Sigmoid colon (tissue), 7 donors: Measurements from ENCODE around the gene ISYNA1. TPM values are rescaled to one million over a fixed set of nuclear protein-coding genes. Genes with fewer than 3 reads are reported as not detected.

Source experiments
- DNase-seq: peaks from one replicate; pipeline ENCODE4 v3.0.0-alpha.2; 2019
- H3K27ac ChIP-seq, 4 donors: fragments of 200-600 bp; sonication (generic); one replicate each; pipeline ENCODE4 v1.5.1; 2016 to 2019; ENCODE audit warnings: mild to moderate bottlenecking in 1 of 4
- H3K27me3 ChIP-seq, 3 donors: fragments of 200-600 bp; sonication (generic); one replicate each; pipeline ENCODE4 v1.5.1; 2019; ENCODE audit warnings: mild to moderate bottlenecking in 1 of 3
- H3K36me3 ChIP-seq, 4 donors: fragments of 200-600 bp; sonication (generic); one replicate each; pipeline ENCODE4 v1.5.1; 2016 to 2019
- H3K4me1 ChIP-seq, 4 donors: fragments of 200-600 bp; sonication (generic); one replicate each; pipeline ENCODE4 v1.5.1; 2017 to 2019
- H3K4me3 ChIP-seq, 4 donors: fragments of 200-600 bp; sonication (generic); one replicate each; pipeline ENCODE4 v1.5.1; 2017 to 2019; ENCODE audit warnings: mild to moderate bottlenecking in 2 of 4, moderate library complexity in 1 of 4
- H3K9me3 ChIP-seq, 4 donors: fragments of 200-600 bp in 3 of 4; sonication (generic) in 3 of 4; one replicate each; pipeline versions ENCODE4 v1.5.1 to v1.6.1; 2013 to 2019
- EP300 ChIP-seq, 4 donors: sonication (generic); formaldehyde crosslinking; IDR thresholded peaks; one replicate each; pipeline ENCODE4 v1.6.1; 2017; ENCODE audit warnings: antibody characterized with exemption in 4 of 4
- POLR2A ChIP-seq, 2 donors: fragments of 450-650 bp; IDR thresholded peaks; one replicate each; pipeline ENCODE4 v1.6.1; 2016; ENCODE audit warnings: antibody characterized with exemption in 2 of 2, mild to moderate bottlenecking in 2 of 2, moderate library complexity in 2 of 2
- POLR2AphosphoS5 ChIP-seq, 4 donors: sonication (generic); formaldehyde crosslinking; IDR thresholded peaks; one replicate each; pipeline ENCODE4 v1.6.1; 2017; ENCODE audit warnings: antibody characterized with exemption in 4 of 4
- WGBS, 2 donors: extraction: QIAGEN DNeasy Blood & Tissue Kit; methylation state at CpG; one replicate each; pipeline ENCODE4 v1.1.7; 2013; 5-methylcytosine and 5-hydroxymethylcytosine counted together
- intact Hi-C: fragments of 100-400 bp; cut with DNase I; formaldehyde crosslinking; loops from one replicate; pipeline ENCODE4 v1.15.1; 2023
- polyA plus RNA-seq, 3 donors: library from polyadenylated mRNA; stranded (reverse); fragments of 200-250 nt; gene quantifications; one replicate each; pipeline ENCODE4 v1.2.3, GENCODE V29; 2013
- total RNA-seq, 4 donors: library from RNA; depleted of rRNA; stranded (reverse); fragments of >200 nt; gene quantifications; one replicate each; pipeline ENCODE4 v1.1.0, GENCODE V29; 2016
- TF ChIP-seq, protein P1 (sequence below), 4 experiments: fragments of 450-650 bp in 3 of 4; fragments of 200-600 bp in 1 of 4; IDR thresholded peaks; one replicate each; pipeline ENCODE4 v1.5.1; 2016 to 2019; ENCODE audit warnings: antibody characterized with exemption in 4 of 4, mild to moderate bottlenecking in 3 of 4, moderate library complexity in 2 of 4
- donor health status: healthy with polysubstance abuse.
- donor health status: Bipolar disorder and iron deficiency.
- donor health status: healthy.

ISYNA1 gene
- total RNA-seq (10 to 100 TPM in 3 of 4 donors, 1 to 10 TPM in 1; 9.1 to 12.8 (median 11.5) TPM), polyA plus RNA-seq (10 to 100 TPM in 1 of 3 donors, 1 to 10 TPM in 2; 3.7 to 18.7 (median 4.2) TPM)

DNA sequence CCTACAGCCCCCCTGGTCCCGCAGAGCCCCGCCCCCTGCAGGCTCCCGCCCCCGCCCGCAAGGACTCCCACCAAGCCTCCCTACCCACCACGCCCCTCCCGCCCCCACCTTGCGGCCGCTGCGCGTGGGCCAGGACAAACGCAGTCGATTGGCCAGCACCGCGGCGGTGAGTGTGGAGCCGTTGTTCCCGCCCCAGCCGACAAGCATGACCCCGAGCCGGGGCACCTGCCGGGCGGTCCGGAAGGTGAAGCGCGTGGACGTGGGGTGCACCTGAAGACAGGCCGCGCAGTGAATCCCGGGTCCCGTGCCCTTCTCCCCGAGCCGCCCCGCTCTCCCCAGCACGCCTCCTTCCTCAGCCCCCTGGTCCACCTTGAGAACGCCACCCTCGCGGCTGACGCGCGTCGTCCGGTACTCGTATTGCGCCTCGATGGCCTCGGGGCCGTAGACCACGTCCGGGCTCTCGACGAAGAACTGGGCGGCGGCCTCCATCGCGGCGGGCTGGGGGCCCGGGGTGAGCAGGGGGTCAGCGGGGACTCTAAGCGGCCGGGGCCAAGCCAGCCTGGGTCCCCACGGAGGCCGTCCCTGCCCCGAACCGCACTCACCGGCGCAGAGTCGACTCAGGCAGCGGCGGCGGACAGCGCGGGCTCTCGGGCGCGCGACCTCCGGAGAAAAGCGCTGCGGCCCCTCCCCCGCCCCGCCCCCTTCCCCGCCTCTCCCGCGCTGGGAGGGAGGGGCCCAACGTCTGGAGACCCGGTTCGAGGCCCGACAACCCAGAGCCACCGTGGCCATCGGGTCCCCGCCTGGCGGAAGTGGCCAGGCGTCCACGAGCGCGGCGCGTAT lies at the start of gene ISYNA1:
TSS of gene ISYNA1 (minus strand) at position 643 of the 840 bp plus-strand sequence. CDS start at position 489, 154 bp downstream.
- Histone ChIP-seq H3K4me3 (peak within 1 kb of the TSS; percentile 29 to 53 (median 47)), H3K27ac (peak within 1 kb of the TSS; percentile 63 to 81 (median 68)), H3K27me3 (peaks cover 4 to 58% (median 24%) of the 10 kb centered on the region in 3 donors), H3K9me3 (no peaks in the 10 kb centered on the region), H3K4me1 (peaks cover 0 to 44% (median 43%) of the 10 kb centered on the region in 4 donors), H3K36me3 (peaks cover 0 to 15% (median 0%) of the 10 kb centered on the region in 4 donors)
- intact Hi-C loops: no loop called here
- DNase-seq: no peak
- 1% methylated on average over 99 of the region's 99 CpGs for WGBS, 2 donors
- TF ChIP-seq POLR2AphosphoS5 (IDR thresholded peaks at IDR 0.05): peak in 2 of 4 donors; percentile 3 to 37
- TF ChIP-seq, protein P1, sequence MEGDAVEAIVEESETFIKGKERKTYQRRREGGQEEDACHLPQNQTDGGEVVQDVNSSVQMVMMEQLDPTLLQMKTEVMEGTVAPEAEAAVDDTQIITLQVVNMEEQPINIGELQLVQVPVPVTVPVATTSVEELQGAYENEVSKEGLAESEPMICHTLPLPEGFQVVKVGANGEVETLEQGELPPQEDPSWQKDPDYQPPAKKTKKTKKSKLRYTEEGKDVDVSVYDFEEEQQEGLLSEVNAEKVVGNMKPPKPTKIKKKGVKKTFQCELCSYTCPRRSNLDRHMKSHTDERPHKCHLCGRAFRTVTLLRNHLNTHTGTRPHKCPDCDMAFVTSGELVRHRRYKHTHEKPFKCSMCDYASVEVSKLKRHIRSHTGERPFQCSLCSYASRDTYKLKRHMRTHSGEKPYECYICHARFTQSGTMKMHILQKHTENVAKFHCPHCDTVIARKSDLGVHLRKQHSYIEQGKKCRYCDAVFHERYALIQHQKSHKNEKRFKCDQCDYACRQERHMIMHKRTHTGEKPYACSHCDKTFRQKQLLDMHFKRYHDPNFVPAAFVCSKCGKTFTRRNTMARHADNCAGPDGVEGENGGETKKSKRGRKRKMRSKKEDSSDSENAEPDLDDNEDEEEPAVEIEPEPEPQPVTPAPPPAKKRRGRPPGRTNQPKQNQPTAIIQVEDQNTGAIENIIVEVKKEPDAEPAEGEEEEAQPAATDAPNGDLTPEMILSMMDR (IDR thresholded peaks at IDR 0.05): no peak

DNA sequence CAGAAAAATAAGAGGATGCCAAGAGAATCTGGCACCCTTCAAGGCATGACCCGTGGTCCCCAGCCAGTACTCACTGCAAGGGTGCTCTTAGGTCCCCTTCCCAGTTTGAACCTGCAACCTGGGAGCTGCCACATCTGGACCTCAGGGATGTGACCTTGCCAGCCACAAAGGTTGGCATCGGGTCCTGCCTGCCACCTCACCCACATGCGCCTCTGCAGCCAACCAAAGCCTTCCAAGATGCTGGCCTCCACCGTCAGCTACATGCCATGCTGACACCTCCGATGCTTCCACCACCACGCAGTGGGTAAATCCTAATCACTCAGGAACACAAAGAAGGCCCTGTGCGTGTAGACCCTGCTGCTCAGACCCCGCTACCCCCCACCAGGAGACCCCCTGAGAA lies 48.8 kb upstream of the ISYNA1 start:
- Histone ChIP-seq H3K4me3 (no peak overlapping the region), H3K27me3 (no peaks in the 10 kb centered on the region), H3K9me3 (no peaks in the 10 kb centered on the region), H3K36me3 (no peaks in the 10 kb centered on the region), H3K4me1 (peaks cover 0 to 60% (median 52%) of the 10 kb centered on the region in 4 donors), H3K27ac (peak overlapping the region in 1 of 4 donors; percentile 69)
- TF ChIP-seq EP300 (IDR thresholded peaks at IDR 0.05): no peak
- TF ChIP-seq, protein P1 (IDR thresholded peaks at IDR 0.05): no peak
- 86 to 93% methylated on average over 8 of the region's 8 CpGs for whole genome bisulfite sequencing, 2 donors
- intact Hi-C loops: no loop called here
- DNase-seq: no peak

DNA sequence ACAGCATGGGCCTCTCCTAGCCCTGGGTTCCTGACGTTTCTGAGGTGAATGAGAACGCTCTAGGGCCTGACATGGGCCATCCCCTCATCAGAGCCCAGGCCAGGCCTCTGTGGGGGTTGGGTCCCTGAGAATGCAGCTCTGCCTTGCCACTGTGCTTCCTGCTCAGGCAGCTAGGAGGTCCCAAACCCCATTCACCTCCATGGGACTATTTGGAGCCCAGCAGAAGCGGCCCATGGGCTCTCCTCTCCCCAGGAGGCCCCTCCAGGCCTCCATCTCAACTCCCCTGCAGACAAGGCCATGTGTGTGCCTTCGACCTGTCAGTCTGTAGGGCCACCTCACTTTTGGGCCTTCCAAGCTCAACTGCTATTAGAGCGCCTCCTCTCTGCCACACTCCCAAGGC lies 47.1 kb upstream of the ISYNA1 start:
- Histone ChIP-seq H3K36me3 (no peaks in the 10 kb centered on the region), H3K4me1 (peaks cover 0 to 76% (median 66%) of the 10 kb centered on the region in 4 donors), H3K27ac (peak overlapping the region in 1 of 4 donors; percentile 69), H3K27me3 (no peaks in the 10 kb centered on the region), H3K9me3 (no peaks in the 10 kb centered on the region), H3K4me3 (no peak overlapping the region)
- intact Hi-C loops: no loop called here
- 89 to 95% methylated on average over 5 of the region's 5 CpGs for WGBS, 2 donors
- DNase-seq: no peak
- TF ChIP-seq POLR2AphosphoS5 (IDR thresholded peaks at IDR 0.05) (no peak), POLR2A (IDR thresholded peaks at IDR 0.05) (no peak), EP300 (IDR thresholded peaks at IDR 0.05) (no peak)
- TF ChIP-seq, protein P1 (IDR thresholded peaks at IDR 0.05): no peak

DNA sequence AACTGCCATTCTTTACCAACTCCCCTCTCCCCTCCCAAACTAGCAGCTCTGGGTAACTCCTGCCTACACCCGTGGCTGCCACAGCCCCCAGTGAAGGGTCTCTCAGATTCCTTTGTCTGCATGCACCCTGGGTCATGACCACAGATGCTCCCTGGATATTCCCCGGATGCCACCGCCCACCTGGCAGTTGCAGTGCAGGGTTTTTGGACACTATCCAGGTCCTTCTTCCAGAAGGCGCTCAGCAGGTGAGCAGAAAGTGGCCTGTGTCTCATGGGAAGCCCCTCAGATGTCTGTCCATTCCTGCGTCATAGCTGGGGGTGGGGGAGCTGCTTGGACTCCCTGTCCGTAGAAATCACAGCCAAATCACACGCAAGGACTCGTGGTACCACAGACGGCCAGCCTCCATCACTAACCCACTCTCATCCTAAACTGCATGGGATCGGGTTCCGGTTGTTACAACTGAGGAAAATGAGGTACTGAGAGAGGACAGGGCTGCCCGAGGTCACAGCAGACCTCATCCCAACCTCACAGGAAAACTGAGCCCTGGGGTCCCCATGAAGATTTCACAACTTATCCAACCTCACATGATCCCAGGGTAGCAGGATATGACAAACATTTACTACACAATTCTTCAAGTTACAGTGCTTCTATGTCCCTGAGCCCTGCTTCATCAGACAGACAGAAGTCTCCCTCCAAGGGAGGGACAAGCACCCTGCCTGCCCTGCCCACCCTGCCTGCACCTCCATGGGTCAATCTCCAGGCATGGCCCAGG lies 45.4 kb upstream of the ISYNA1 start:
- H3K27ac ChIP-seq: no peak overlapping the region
- H3K36me3 ChIP-seq: no peaks in the 10 kb centered on the region
- H3K27me3 ChIP-seq: no peaks in the 10 kb centered on the region
- no peak for TF ChIP-seq POLR2AphosphoS5 (IDR thresholded peaks at IDR 0.05)
- intact Hi-C loops: no loop called here
- 72 to 78% methylated on average over 12 of the region's 12 CpGs for WGBS, 2 donors
- no peaks in the 10 kb centered on the region for H3K9me3 ChIP-seq
- peaks cover 0 to 79% (median 67%) of the 10 kb centered on the region in 4 donors for H3K4me1 ChIP-seq
- no peak for DNase-seq
- H3K4me3 ChIP-seq: no peak overlapping the region
